Stimulated activated CD8-positive, alpha-beta memory T cell treated with anti-CD3 and anti-CD28 coated beads, Interleukin-12 subunit alpha, Interleukin-12 subunit beta, amount 100 ng/mL, for 24 hours (primary cell): ENCODE data around the gene LRP5.
"Not testable (repeated sequence)": the region's sequence is repeated elsewhere in the genome, so short reads cannot be mapped to it uniquely, and the experiment has no call there.

Source experiments
- DNase-seq: peaks from one replicate; pipeline ENCODE4 v3.0.0-alpha.2; 2020; ENCODE audit errors: extremely low read depth

Gene LRP5

GRCh38 chr11:68329536-68329935, 17.1 kb downstream of the LRP5 start:
- no peak for DNase-seq

DNA sequence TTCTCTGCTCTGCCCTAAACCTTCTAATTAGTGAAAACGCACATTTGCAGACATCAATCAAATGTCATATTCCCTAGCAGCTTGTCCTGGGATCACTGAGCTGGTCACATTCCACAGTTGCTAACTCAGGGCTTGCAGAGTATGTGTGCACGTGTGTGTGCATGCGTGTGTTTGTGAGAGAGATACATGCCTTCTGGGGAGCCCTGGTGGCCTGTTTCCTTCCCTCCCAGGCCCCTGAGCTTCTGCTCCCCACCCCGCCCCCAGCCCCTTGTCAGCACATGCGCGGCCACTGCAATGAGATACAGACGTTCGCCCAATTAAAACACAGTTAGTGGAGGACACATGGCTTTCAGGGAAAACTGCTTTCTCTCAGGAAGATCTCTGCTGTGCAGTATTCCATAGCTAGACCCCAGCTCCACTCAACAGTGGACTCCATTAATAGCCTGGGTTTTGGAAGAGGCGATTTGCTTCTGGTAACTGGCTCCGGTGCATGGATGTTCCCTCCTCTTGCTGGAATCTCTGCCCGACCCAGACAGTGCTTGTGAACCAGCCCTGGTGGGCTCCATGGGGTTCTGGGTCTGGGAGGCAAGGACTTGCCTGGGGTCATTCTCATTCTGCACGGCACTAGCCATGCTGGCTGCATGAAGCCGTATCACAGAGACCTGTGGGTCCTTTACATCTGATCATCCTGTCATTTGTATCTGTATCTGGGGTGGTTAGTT, 17.7 kb downstream of the LRP5 start:
- no peak for DNase-seq

DNA sequence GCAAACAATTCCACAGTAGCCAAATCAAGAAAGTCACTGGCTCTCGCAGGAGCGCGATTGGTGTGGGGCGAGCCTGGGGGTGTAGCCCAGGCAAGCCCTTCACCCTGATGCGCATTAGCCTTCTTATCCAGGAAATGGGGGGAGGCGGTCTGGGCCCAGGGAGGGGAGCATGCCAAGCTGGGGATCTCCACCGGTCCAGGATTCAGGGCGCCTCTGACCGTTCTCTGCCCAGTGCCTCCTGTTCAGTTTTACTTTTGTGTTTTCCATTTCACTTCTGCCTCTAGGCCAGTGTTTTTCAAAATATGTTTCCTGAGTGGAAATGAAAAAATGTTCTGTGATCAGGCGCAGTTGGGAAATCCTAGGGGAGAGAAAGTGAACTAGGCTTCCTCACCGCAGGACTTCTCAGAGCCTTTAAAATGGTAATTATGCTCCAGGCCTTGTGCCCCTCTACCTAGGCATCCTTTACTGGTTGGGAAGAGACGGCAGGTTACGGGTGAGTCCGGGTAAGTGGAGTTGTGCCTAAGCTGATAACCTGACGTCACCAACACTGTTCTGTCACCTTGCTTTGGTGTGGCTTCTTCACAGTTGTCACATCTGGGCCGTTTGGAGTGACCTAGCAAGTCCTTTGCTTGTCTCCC, 18.4 kb downstream of the LRP5 start:
- DNase-seq, result no peak

DNA sequence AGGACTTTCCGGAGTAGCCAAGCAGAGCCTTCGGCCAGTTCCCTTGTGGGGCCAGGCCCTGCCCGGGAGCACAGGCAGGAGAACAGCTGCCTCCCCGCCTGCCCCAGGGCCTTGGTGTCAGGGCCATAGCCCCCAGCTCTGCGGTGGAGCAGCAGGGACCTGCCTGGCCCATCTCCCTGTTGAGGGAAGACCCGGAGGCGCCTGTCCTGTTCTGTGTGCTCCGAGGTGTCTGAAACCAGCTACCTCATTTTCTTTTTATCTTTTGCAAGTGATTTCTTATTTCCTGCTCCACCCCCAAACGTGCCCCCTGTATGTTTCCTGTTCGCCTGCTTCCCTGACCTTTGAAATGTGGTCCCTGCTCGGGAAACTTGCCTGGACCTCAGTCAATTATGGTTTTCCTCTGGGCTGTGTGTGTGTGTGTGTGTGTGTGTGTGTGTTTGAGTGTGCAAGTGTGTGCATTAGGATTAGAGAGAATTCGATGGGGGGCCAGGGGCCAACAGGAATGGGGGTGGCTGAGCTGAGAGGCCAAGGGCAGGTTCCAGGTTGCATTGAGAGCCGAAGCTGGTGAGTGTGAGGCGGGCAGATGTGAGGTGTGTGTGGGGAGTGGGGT, 19.1 kb downstream of the LRP5 start:
- no peak for DNase-seq

DNA sequence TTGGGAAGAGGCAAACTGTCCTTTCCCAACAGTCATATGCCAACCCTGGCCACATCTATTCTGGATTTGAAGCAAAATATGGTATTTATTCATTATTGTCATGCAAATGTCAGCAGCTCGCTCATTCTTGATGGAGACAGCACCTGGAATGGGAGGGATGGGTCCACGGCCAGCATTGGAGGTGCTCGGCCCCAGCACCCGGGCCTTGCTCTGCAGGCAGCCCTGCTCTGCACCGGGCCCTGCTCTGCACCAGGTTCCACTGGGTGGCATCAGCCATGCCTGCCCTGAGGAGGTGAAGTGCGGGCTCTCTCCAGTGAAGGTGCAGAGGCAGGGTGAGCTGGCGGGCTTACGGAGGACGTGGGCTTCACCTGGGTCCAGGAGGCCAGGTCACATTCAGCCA, 19.8 kb downstream of the LRP5 start:
- no peak for DNase-seq

- DNase-seq, result no peak
Observed at GRCh38 chr11:68333173-68333572, 20.8 kb downstream of the LRP5 start.

GRCh38 chr11:68334923-68335322, 22.5 kb downstream of the LRP5 start:
- no peak for DNase-seq

DNA sequence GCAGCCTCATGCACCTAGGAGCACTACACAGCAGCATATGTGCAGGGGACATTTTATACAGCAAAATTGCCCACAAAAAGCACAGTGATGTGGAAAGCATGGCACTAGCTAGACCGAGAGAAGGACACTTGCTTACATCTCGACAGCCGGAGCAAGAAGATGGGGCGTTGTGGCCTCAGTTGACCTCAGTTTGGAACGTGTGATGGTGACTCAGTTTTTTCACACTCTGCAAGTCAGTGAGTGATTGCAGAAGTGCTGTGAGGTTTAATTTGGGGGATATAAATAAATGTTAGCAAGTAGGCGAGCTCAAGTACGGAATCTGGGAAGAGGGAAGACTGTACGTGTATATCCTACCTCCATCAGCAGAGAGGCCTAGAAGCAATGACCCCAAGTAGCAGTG, 23.3 kb downstream of the LRP5 start:
- no peak for DNase-seq

DNA sequence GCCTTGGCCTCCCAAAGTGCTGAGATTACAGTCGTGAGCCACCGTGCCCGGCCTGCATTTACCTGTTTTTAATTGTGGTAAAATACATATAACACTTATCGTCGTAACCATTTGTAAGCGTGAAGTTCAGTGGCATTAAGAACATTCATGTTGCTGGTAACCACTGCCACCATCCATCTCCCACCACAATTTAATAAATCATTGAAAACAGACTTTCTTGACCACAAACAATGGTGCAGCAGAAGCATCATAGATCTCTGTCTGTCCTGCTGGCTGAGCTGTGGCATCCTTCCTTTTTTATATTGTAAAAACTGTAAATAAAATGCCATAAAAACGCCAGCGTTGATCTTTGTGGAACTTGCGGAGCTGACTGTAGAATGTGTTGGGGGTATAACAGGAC, 24.3 kb downstream of the LRP5 start:
- no peak for DNase-seq

- DNase-seq, result no peak
Observed at GRCh38 chr11:68337399-68337835, 25.0 kb downstream of the LRP5 start.

- no peak for DNase-seq
Observed at GRCh38 chr11:68338051-68338780, 25.8 kb downstream of the LRP5 start.

DNA sequence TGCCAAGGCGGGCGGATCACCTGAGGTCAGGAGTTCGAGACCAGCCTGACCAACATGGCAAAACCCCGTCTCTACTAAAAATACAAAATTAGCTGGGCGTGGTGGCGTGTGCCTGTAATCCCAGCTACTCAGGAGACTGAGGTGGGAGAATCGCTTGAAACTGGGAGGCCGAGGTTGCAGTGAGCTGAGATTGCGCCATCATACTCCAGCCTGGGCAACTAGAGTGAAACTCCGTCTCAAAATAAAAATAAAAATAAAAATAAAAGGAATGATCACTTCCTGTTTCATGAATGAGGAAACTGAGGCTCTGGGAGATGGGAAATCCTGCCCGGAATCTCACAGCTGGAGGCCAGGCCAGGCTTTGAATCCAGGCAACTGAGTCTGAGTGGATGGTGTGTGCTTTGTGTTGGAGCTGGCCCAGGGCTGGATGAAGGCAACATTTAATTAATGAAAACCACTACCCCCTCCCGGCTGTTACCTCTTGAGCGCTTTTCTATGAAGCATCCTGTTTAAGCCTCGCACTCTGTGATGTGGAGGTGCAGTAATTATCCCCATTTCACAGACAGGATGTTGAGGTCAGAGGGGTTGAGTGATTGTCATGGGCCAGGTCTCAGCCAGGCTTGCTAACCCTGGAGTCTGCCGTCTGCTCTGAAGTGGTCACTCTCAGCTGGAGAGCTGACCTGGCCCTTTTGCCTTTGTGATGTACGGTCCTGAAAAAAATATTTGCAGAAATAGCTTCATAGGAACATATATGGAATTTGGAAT, 27.8 kb downstream of the LRP5 start:
- no peak for DNase-seq

- no peak for DNase-seq
Observed at GRCh38 chr11:68340784-68341556, 28.6 kb downstream of the LRP5 start.

- no peak for DNase-seq
Observed at GRCh38 chr11:68341557-68342458, 29.4 kb downstream of the LRP5 start.

DNA sequence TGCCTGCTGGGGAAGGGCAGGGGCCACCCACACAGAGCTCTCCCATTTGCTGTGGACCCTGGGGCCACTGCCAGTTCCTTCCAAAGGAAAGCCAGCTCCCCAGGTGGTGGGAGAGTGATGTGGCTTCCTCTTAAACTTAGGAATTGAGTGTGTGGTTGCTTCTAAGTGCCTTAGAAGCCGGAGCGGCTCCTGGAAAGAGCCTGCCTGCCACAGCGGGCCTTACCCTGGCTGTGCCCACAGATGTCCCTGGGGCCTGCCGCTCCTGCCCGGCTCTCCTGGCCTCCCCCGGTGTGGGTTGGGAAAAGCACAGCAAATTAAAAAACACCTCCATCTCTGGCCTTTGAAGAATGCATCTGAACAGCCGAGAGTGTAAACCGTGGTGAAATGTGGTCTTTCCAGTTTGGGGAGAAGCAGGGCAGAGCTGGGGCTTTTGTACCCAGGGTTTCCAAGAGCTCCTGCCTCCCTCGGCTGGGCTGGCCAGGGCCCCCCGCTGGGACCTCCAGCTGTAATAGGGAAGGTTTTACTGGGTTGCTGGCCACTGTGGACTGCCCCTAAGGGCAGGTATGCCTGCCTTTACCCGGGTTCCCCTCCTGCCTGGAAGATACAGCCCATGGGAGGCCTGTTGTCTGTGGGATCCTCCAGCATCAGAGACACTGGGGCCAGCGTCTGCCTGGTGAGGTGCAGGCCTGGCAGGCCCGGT, 30.2 kb downstream of the LRP5 start:
- DNase-seq, result no peak

GRCh38 chr11:68343761-68344256, 31.4 kb downstream of the LRP5 start:
- DNase-seq, result no peak

- not testable (repeated sequence) for DNase-seq
Observed at GRCh38 chr11:68344821-68345220, 32.4 kb downstream of the LRP5 start.

- no peak for DNase-seq
Observed at GRCh38 chr11:68345776-68346461, 33.5 kb downstream of the LRP5 start.

GRCh38 chr11:68346462-68346790, 34.0 kb downstream of the LRP5 start:
- DNase-seq, result no peak
